ENCODE results near the gene SLIT3.
"Not testable (repeated sequence)": the region's sequence is repeated elsewhere in the genome, so short reads cannot be mapped to it uniquely, and the experiment has no call there.

SLIT3 gene

DNA sequence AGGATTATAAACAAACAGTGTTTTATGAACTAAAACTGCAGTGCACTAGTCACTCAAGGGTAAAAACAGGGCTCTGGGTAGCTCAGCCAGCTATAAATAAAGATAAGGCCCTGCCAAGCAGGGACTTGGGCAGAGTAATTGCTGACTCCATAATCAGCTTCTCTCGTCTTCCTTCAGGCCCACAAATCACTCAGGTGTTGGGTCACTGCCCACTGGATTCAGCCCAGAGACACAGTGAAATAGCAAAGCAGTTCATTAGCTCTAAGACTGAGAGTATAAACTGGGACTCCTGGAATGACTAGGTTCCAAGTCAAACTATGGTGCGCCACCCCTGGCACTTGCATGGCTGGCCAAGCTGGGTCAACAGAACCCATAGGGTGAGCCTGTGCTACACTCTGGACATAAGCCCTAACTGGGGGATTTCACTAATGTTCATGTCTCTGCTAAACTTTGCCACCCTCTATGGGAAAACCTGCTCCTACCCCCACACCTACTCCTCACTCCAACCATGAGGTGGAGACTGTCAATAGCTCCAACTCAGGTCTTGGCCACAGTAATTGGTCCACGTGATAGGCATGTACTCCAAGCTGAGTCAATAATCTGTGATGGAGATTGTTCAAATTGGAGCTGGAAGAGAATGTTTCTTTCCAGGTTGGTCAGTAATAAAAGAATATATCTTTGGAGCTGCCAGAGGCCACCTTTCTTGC is 158.5 kb downstream of the SLIT3 start:
- Mint-ChIP-seq H3K4me3 (no peak overlapping the region), H3K9me3 (no peaks in the 10 kb centered on the region), H3K4me1 (no peaks in the 10 kb centered on the region), H3K36me3 (no peaks in the 10 kb centered on the region), H3K27me3 (no peaks in the 10 kb centered on the region), H3K27ac (no peak overlapping the region)

DNA sequence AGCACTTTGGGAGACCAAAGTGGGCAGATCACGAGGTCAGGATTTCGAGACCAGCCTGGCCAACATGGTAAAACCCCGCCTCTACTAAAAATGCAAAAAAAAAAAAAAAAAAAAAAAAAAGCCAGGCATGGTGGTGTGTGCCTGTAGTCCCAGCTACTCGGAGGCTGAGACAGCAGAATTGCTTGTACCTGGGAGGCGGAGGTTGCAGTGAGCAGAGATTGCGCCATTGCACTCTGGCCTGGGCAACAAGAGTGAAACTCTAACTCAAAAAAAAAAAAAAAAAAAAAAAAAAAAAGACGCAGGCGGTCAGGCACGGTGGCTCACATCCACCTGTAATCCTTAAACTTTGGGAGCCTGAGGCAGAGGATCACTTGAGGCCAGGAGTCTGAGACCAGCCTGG is 160.7 kb downstream of the SLIT3 start:
- not testable (repeated sequence) for H3K27ac Mint-ChIP-seq, H3K4me3 Mint-ChIP-seq, H3K36me3 Mint-ChIP-seq

DNA sequence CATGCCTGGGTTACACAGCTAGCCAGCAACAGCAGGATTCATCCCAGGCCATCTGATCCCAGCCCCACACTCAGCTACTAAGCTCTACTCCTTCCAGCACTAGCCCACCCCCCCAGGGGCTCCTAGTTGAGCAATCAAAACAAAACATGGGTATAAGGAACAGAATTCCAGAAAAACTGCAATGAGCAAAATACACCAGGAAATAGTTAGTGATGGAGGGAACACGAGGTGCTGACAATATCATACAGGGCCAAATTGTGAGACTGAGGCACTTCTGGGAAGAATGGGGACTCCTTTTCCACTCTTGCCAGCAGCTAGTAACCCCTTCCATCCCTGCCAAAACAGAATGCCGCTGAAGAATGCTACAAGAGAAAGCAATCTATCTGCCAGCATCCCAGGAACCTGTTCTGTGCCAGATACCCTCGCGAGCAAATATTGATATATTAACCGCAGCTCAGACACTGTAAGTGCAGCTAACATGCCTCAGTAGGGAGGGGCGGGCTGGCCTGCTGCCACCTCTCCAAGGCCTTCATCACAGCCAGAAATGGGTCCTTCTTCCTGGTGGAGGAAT is 161.4 kb downstream of the SLIT3 start:
- Mint-ChIP-seq H3K9me3 (no peaks in the 10 kb centered on the region), H3K4me3 (no peak overlapping the region), H3K36me3 (no peaks in the 10 kb centered on the region), H3K4me1 (no peaks in the 10 kb centered on the region), H3K27ac (no peak overlapping the region), H3K27me3 (no peaks in the 10 kb centered on the region)

More for the DNA sequence above, 160.7 kb downstream of the SLIT3 start:
- H3K9me3 Mint-ChIP-seq, H3K27me3 Mint-ChIP-seq, H3K4me1 Mint-ChIP-seq: not testable (repeated sequence)

DNA sequence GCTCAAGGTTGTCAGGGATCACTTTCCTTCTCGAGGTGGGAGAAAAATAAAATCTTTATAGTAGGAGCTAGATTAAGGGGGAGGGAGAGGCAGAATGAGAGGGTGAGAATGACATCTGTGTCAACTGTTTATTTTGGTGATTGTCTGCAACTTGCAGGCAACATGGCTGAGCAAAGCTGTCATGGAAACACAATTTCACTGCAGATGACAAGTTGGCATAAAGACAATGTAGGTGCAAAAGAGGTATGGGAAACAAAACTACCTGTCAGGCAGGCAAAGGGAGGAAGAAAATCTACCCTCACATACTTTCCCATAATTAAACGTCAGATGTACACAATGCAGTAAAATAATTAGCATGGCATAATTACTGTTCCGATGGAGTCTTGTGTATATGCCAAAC is 167.4 kb downstream of the SLIT3 start:
- H3K9me3 Mint-ChIP-seq: no peaks in the 10 kb centered on the region
- no peaks in the 10 kb centered on the region for H3K27me3 Mint-ChIP-seq
- no peak overlapping the region for H3K27ac Mint-ChIP-seq
- H3K4me1 Mint-ChIP-seq: no peaks in the 10 kb centered on the region
- no peak overlapping the region for H3K4me3 Mint-ChIP-seq
- no peaks in the 10 kb centered on the region for H3K36me3 Mint-ChIP-seq

DNA sequence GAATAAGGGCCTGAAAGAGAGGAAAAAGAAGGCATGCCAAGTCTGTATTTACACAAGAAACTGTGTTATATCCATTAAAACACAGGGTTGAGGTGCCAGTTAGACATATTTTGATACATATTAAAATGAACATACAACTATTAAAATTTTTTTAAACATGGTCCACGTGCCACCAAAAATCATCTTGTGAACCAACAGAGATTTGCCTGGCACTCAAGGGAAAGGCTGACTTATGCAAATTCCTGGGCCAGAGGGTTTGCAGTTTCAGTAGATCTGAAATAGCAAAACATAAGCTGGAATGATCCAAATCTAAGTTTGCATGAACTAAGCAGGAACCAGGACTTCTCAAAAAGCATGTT is 168.7 kb downstream of the SLIT3 start:
- Mint-ChIP-seq H3K4me1 (no peaks in the 10 kb centered on the region), H3K36me3 (no peaks in the 10 kb centered on the region), H3K4me3 (no peak overlapping the region), H3K27ac (no peak overlapping the region), H3K9me3 (no peaks in the 10 kb centered on the region), H3K27me3 (no peaks in the 10 kb centered on the region)

DNA sequence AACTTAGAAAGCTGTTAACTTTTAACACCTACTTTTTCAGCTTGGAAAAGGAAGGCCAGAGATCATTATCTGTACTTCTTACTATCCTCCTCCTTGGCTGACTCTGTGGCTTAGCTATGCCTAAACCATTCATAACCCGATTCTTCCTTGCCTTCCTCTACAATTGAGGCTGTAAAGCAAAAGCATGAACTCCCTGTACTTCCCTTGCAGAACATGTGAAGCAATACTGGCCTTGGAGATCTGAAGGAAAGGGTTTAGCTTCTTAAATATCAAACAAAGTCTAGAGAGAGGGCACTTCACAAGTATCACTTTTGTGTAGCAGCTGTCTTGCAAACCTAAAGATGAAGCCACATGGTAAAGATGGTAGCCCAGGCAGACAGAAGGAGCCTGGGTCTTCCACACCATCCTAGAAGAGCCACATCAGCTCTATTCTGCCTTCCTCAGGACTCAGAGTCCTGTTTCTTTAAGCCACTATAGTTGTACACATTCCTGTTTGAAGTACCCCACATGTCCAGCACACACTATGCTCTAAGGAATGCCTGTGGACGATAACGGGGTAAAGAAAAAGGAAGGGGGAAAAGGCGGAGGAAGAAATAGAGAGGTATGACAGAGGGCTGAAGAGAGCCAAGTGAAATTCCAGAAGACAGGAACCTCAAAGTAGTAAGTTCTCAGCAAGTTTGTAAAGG is 169.2 kb downstream of the SLIT3 start:
- no peaks in the 10 kb centered on the region for H3K27me3 Mint-ChIP-seq
- no peak overlapping the region for H3K27ac Mint-ChIP-seq
- H3K4me1 Mint-ChIP-seq: no peaks in the 10 kb centered on the region
- no peaks in the 10 kb centered on the region for H3K9me3 Mint-ChIP-seq
- no peaks in the 10 kb centered on the region for H3K36me3 Mint-ChIP-seq
- H3K4me3 Mint-ChIP-seq: no peak overlapping the region

DNA sequence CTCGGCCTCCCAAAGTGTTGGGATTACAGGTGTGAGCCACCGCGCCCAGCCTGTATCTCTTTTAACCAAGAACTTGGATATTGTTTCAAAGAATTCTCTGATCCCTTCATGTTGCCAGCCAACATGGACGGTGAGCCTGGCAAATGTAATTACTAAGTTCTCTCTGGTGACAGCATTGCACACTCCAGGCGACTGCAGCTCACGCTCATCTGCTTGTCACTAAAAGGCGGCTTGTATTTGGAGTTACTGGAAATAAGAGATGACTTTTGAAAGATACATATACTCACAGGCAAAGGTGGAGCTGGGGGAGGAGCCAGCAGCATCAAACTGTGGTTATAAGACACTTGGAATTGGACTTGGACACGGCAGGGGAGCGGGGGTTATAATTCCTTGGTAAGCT is 172.3 kb downstream of the SLIT3 start:
- H3K36me3 Mint-ChIP-seq: no peaks in the 10 kb centered on the region
- H3K4me3 Mint-ChIP-seq: no peak overlapping the region
- no peaks in the 10 kb centered on the region for H3K4me1 Mint-ChIP-seq
- no peaks in the 10 kb centered on the region for H3K27me3 Mint-ChIP-seq
- no peak overlapping the region for H3K27ac Mint-ChIP-seq
- H3K9me3 Mint-ChIP-seq: no peaks in the 10 kb centered on the region

DNA sequence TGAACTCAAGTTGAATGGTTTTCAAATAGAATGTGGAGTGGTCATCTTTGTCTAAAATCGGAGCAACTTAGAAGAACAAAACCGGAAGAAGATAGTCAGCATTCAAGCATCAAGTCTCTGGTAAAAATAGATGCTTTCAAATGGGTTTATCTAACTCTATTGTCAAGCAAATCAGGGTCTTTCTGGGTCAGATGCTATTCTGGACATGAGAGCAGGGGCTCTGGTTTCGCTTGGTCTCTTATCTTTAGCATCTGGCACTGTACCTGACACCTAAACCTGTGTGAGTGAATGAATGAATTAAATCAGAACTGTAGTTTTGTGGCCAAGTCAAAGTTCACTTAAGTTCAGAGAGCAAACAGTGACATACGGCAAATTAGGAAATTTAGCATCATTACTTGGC is 173.5 kb downstream of the SLIT3 start:
- Mint-ChIP-seq H3K27me3 (no peaks in the 10 kb centered on the region), H3K4me1 (no peaks in the 10 kb centered on the region), H3K9me3 (no peaks in the 10 kb centered on the region), H3K4me3 (no peak overlapping the region), H3K27ac (no peak overlapping the region), H3K36me3 (no peaks in the 10 kb centered on the region)

DNA sequence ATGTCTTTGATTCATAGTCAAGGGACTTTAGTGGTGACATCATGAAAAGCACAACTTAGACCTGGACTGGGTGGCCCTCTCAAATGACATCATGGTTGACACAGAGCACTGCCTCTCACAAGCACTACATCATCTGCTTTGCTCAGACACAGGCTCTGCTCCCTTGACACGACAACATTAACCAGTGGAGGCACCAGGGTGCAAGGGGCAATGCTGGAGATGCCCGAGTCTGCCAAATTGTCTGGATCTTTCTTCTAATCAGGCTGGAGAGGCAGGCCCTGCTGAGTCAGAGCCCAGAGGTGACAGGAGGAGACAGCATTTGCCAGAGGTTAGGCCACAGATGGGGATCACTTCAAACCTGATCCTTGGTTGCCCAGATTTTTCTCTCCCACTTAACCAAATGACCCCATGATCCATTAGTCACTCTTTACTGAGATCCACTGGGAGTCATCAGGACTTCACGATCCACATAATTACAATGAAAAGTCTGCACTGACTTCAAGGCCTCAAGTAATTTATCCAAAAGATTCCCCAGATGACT is 174.4 kb downstream of the SLIT3 start:
- H3K9me3 Mint-ChIP-seq: no peaks in the 10 kb centered on the region
- H3K27ac Mint-ChIP-seq: no peak overlapping the region
- no peaks in the 10 kb centered on the region for H3K27me3 Mint-ChIP-seq
- no peaks in the 10 kb centered on the region for H3K36me3 Mint-ChIP-seq
- no peaks in the 10 kb centered on the region for H3K4me1 Mint-ChIP-seq
- H3K4me3 Mint-ChIP-seq: no peak overlapping the region

DNA sequence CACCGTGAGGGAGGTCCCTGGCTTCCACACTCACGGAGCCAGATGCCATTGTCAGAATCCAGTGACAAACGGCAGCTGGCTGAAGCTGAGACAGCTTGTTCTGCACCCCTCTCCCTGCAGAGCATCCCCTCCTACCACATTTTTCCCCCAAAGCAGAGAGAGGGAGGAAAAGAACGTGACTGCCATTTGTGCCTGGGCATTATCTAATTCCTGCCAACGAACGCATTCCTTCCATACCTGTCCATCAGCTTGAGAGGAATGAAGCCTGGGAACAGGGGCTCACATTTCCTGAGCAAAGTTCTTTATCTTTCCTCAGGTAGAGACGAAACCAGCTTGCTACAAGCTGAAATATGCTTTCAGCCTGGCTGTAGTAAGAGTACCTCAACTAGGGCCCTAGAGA is 175.4 kb downstream of the SLIT3 start:
- Mint-ChIP-seq H3K9me3 (no peaks in the 10 kb centered on the region), H3K4me1 (no peaks in the 10 kb centered on the region), H3K4me3 (no peak overlapping the region), H3K27ac (no peak overlapping the region), H3K36me3 (no peaks in the 10 kb centered on the region), H3K27me3 (no peaks in the 10 kb centered on the region)

DNA sequence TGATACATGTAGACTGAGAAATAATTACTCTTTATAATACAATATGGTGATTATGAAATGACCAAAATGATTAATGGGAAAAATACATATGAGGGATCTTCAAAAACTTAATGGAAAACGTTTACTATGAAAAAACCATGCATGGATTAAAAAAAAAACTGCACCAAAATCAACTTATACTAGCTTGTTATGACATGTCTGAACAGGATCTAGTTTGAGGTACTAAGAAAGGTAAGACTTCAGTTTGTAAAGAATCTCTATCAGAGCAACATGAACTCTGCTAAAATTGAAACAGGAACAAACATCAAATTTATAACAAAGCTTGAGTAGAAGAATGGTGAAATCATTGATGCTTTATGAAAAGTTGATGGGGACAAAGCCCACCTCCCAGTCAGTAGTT is 178.0 kb downstream of the SLIT3 start:
- Mint-ChIP-seq H3K27me3 (no peaks in the 10 kb centered on the region), H3K27ac (no peak overlapping the region), H3K9me3 (no peaks in the 10 kb centered on the region), H3K36me3 (no peaks in the 10 kb centered on the region), H3K4me1 (no peaks in the 10 kb centered on the region), H3K4me3 (no peak overlapping the region)

DNA sequence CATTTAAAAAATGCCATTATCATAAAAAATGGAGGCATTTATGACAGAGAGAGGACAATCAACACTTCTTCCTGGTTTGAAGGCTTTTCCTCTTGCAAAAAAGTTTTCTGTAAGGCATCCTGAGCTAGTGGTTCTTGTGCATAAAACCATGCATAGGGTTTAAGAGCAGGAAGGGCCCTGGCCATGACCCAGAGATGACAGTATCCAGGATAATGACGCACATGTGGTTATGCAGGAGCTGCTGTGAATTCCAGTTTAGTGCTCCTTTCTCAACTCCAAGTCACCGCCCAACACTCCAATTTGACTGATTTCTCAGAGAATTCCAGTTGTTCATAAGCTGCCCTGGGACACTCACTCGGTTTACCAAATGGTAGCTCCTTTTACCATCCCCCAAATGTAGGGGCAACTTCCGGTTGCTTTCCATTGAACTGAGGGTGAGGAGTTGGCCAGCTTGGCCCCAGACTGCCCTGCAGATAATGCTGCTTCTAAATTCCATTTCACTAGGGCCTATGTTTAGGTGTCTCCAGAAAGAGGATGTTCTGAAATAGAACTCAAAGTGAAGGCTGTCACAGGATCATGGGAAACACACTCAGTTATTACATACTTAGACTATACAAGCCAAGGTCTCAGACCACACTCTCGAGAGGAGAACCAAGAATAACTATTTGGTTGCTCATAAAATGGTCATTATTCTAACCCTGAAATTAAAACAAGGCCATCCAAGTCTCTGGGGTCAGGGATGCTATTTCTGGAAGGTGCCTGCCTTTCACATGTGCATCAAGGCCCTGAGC is 179.1 kb downstream of the SLIT3 start:
- Mint-ChIP-seq H3K9me3 (no peaks in the 10 kb centered on the region), H3K36me3 (no peaks in the 10 kb centered on the region), H3K27ac (no peak overlapping the region), H3K4me3 (no peak overlapping the region), H3K4me1 (no peaks in the 10 kb centered on the region), H3K27me3 (no peaks in the 10 kb centered on the region)

DNA sequence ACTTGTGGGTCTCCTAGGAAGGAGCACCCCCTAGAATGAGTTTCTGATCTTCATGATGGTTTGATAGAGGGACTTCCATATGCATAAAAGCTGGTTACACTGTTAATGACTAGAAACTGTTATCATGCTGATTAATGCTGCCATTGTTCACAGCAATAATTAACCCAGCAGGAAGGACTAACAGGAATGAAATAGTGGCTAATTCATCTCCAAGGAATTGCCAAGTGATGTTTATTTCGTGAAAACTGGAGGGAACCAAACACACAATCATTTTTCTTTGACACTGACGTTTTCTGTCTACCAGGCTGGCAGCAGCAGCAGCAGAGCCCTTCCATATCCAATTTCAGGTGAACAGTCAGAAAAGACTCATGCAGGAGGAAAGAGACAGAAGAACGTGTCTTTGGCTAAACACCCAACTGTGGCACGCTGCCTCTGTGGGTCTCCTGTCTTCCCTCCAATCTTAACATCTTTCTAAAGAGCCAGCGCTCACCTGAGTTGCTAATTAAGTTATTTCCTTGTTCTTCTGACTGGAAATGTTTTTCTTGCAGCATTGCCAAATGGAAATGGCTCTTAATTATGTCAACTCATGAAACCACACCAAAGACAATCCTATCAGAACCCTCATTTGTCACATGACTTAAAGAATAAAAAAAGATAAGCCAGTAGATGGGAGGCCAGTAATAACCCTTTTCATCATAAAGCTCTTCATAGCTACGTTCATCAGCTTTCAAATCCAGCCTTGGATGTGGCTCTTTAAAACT is 181.5 kb downstream of the SLIT3 start:
- H3K9me3 Mint-ChIP-seq: no peaks in the 10 kb centered on the region
- no peaks in the 10 kb centered on the region for H3K36me3 Mint-ChIP-seq
- H3K4me3 Mint-ChIP-seq: no peak overlapping the region
- H3K27me3 Mint-ChIP-seq: no peaks in the 10 kb centered on the region
- H3K27ac Mint-ChIP-seq: no peak overlapping the region
- H3K4me1 Mint-ChIP-seq: no peaks in the 10 kb centered on the region

DNA sequence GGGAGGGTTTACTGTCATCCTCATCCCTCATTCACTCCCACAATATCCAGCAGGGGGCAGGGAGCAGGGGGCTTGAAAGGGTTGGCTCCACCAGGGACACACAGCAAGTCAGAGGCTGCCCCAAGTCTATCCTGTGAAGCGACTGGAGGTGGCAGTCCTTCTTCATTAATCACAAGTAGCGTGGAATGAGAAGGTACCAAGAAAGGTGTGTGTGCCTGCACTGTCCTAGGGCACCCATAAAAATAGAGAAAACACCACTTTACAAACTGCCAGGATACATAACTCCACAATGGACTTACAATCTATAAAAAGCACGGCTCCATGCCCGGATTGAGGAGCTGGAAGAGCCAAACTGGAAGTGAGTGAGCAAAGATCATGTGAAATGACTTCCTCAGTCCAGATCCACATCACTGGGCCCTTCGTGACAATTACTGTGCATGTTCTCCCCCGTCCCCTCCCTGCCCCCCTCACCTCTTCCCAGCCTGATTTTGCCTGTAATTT is 183.9 kb downstream of the SLIT3 start:
- Mint-ChIP-seq H3K36me3 (no peaks in the 10 kb centered on the region), H3K9me3 (no peaks in the 10 kb centered on the region), H3K4me3 (no peak overlapping the region), H3K4me1 (no peaks in the 10 kb centered on the region), H3K27ac (no peak overlapping the region), H3K27me3 (no peaks in the 10 kb centered on the region)

DNA sequence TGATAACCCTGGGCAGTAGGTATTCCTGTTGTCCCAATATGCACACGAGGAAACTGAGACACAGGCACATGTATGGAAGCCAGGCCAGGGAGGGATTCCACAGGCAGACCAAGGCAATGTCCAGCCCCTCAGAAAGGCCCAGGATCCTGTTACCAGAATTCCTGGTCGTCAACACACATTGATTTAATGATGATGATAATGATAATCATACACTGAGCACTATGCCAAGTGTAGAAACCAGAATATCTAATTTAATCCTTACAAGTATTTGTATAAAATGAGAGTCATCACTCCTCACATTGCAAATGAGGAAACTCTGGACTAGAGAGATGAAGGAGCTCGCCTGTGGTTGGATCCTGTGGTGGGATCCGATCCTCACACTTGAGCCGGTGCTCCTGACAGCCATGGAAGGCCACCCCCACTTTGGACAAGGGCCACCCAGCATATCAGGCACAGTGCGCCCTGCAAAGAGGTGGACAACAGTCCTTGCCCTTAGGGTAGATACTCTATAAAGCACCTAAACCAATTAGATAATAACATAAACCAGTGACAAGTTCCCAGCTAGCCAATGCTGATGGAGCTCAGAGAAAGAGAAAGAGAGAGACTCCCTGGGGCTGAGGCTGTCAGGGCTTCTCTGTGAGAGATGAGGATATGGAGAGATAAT is 185.3 kb downstream of the SLIT3 start:
- H3K36me3 Mint-ChIP-seq: no peaks in the 10 kb centered on the region
- no peaks in the 10 kb centered on the region for H3K27me3 Mint-ChIP-seq
- no peaks in the 10 kb centered on the region for H3K9me3 Mint-ChIP-seq
- no peak overlapping the region for H3K4me3 Mint-ChIP-seq
- H3K27ac Mint-ChIP-seq: no peak overlapping the region
- no peaks in the 10 kb centered on the region for H3K4me1 Mint-ChIP-seq
